GM13977 (cell line): Measurements from ENCODE around the gene FOXK1.

Source experiments
- DNase-seq: peaks from one replicate; pipeline ENCODE4 v3.0.0; 2012; ENCODE audit warnings: low spot score
- CTCF ChIP-seq: IDR thresholded peaks from 2 replicates; pipeline ENCODE4 v1.5.1; 2012; ENCODE audit warnings: mild to moderate bottlenecking, control low read depth; ENCODE audit not compliant: insufficient read depth; ENCODE audit errors: extremely low read depth, missing control alignments
- in situ Hi-C: fragments of 300-500 bp; cut with MboI; formaldehyde crosslinking; loops from one replicate; pipeline ENCODE4 v1.12.0; 2022; ENCODE audit warnings: low sequenced_read_pairs, low pct_unique_long_range_greater_than_20kb, mixed read lengths, inconsistent platforms; ENCODE audit not compliant: unreplicated experiment

Gene FOXK1

GRCh38 chr7:4707980-4708411 is 25.9 kb downstream of the FOXK1 start:
- DNase-seq: no peak
- no peak for TF ChIP-seq CTCF
- in situ Hi-C loops: no loop called here

GRCh38 chr7:4709187-4709586 is 27.1 kb downstream of the FOXK1 start:
- in situ Hi-C loops: no loop called here
- DNase-seq: no peak
- no peak for TF ChIP-seq CTCF

GRCh38 chr7:4711093-4711492 is 29.0 kb downstream of the FOXK1 start:
- no peak for TF ChIP-seq CTCF
- in situ Hi-C loops: no loop called here
- no peak for DNase-seq

GRCh38 chr7:4711634-4712033 is 29.5 kb downstream of the FOXK1 start:
- in situ Hi-C loops: no loop called here
- TF ChIP-seq CTCF: no peak
- DNase-seq: no peak

GRCh38 chr7:4712281-4713182 is 30.4 kb downstream of the FOXK1 start:
- in situ Hi-C loops: no loop called here
- no peak for TF ChIP-seq CTCF
- peak; percentile 60 for DNase-seq

- in situ Hi-C loops: no loop called here
Observed at GRCh38 chr7:4713183-4713784, 31.2 kb downstream of the FOXK1 start.

More at GRCh38 chr7:4713183-4713784, 31.2 kb downstream of the FOXK1 start:
- DNase-seq: peak; percentile 59
- TF ChIP-seq CTCF: no peak
